ENCODE results near the gene ABLIM3.

The ABLIM3 gene

GRCh38 chr5:149144637-149145036 is 3.3 kb downstream of the ABLIM3 start:
- POLR2A ChIA-PET = no interaction called here

GRCh38 chr5:149145138-149145537 is 3.8 kb downstream of the ABLIM3 start:
- ChIA-PET POLR2A (no interaction called here), CTCF (interaction anchor here (1.6 to 10.4 kb wide), 4 partner anchors 12 to 83 kb away, joined by 5 to 249 read pairs (median 117); no protein-coding TSS in a partner anchor)
- H3K4me3 ChIP-seq (ENCODE audit: low read depth, low read length) = no peak overlapping the region
- DNase-seq (ENCODE audit: low read depth, low spot score) = no peak
- TF ChIP-seq CTCF (IDR thresholded peaks at IDR 0.05; ENCODE audit: insufficient read depth, low read length, missing control alignments) = no peak

More at GRCh38 chr5:149144637-149145036, 3.3 kb downstream of the ABLIM3 start:
- CTCF ChIA-PET = interaction anchor here (1.0 to 10.4 kb wide), 7 partner anchors 12 to 83 kb away, joined by 3 to 249 read pairs (median 41); no protein-coding TSS in a partner anchor
- TF ChIP-seq CTCF (IDR thresholded peaks at IDR 0.05; ENCODE audit: insufficient read depth, low read length, missing control alignments) = no peak
- no peak overlapping the region for H3K4me3 ChIP-seq (ENCODE audit: low read depth, low read length)
- DNase-seq (ENCODE audit: low read depth, low spot score) = no peak

- ChIA-PET CTCF (interaction anchor here (1.9 to 10.4 kb wide), 2 partner anchors 18 to 80 kb away, joined by 6 to 249 read pairs; no protein-coding TSS in a partner anchor), POLR2A (no interaction called here)
- no peak for DNase-seq (ENCODE audit: low read depth, low spot score)
- TF ChIP-seq CTCF (IDR thresholded peaks at IDR 0.05; ENCODE audit: insufficient read depth, low read length, missing control alignments) = no peak
- no peak overlapping the region for H3K4me3 ChIP-seq (ENCODE audit: low read depth, low read length)
Observed at GRCh38 chr5:149147676-149148075, 6.4 kb downstream of the ABLIM3 start.

- no peak overlapping the region for H3K4me3 ChIP-seq (ENCODE audit: low read depth, low read length)
- ChIA-PET POLR2A (no interaction called here), CTCF (interaction anchor here (1.3 to 2.0 kb wide), 4 partner anchors 9 to 79 kb away, joined by 3 to 8 read pairs (median 6); partner anchors contain the start of gene ABLIM3)
- DNase-seq (ENCODE audit: low read depth, low spot score) = no peak
- TF ChIP-seq CTCF (IDR thresholded peaks at IDR 0.05; ENCODE audit: insufficient read depth, low read length, missing control alignments) = no peak
Observed at GRCh38 chr5:149149942-149150341, 8.6 kb downstream of the ABLIM3 start.

GRCh38 chr5:149150457-149150856 is 9.2 kb downstream of the ABLIM3 start:
- CTCF ChIA-PET = interaction anchor here (1.3 to 2.0 kb wide), 4 partner anchors 9 to 79 kb away, joined by 3 to 8 read pairs (median 6); partner anchors contain the start of gene ABLIM3
- no peak for DNase-seq (ENCODE audit: low read depth, low spot score)
- POLR2A ChIA-PET = no interaction called here
- TF ChIP-seq CTCF (IDR thresholded peaks at IDR 0.05; ENCODE audit: insufficient read depth, low read length, missing control alignments) = no peak
- H3K4me3 ChIP-seq (ENCODE audit: low read depth, low read length) = no peak overlapping the region

- H3K4me3 ChIP-seq (ENCODE audit: low read depth, low read length) = no peak overlapping the region
- no peak for DNase-seq (ENCODE audit: low read depth, low spot score)
- no peak for TF ChIP-seq CTCF (IDR thresholded peaks at IDR 0.05; ENCODE audit: insufficient read depth, low read length, missing control alignments)
- CTCF ChIA-PET = interaction anchor here (1.0 to 11.1 kb wide), 3 partner anchors 11 to 117 kb away, joined by 3 to 150 read pairs (median 3); partner anchors contain the start of gene ABLIM3
- POLR2A ChIA-PET = no interaction called here
Observed at GRCh38 chr5:149151717-149152116, 10.4 kb downstream of the ABLIM3 start.

All from AG04449 (cell line).